Measurements from ENCODE around the gene ODC1. TPM values are rescaled to one million over a fixed set of nuclear protein-coding genes. Genes with fewer than 3 reads are reported as not detected.

Gene ODC1
- total and polyA plus RNA-seq, 2 experiments from 2014 or later, result 23.3 to 70.3 TPM

DNA sequence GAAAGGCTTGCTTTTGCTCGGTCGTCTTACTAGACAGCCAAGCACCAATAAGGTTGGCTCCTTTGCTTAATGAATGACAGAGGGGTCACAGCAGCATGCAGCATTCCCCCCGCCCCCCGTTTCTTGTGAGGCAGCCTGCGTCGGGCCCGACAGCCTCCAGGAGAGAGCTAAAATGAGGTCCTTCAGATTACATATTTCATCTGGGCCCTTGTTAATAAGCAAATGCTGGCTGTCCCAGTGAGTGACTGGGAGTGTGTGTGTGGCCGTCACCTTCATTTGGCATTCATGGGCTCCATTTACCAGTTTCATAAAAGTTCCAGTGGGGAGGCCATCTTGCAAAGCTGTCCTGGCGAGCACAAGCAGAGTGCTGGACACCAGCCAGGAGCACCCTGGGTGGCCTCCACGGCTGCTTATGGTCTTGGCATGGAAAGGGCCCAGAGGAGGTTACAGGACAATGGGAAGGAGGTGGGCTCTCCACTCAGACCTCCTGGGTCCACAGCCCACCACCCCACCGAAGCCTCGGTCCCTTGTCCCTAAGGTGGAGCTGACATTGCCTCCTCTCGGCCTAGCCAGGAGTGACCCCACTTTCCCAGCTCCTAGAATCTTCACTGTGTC is 37.2 kb downstream of the ODC1 start:
- Histone ChIP-seq H3K36me3 (ENCODE audit: insufficient read depth) (no peaks in the 10 kb centered on the region), H3K9me2 (ENCODE audit: insufficient read depth) (no peaks in the 10 kb centered on the region), H3K27me3 (ENCODE audit: insufficient read depth) (no peaks in the 10 kb centered on the region), H3K27ac (ENCODE audit: low read depth) (no peak overlapping the region), H3K4me3 (no peak overlapping the region), H3F3A (replicated peaks; ENCODE audit: low read depth) (no peaks in the 10 kb centered on the region), H3K4me2 (no peak overlapping the region), H2AFZ (no peak overlapping the region), H3K79me2 (replicated peaks; ENCODE audit: insufficient read depth) (no peaks in the 10 kb centered on the region), H3K4me1 (ENCODE audit: insufficient read depth) (no peaks in the 10 kb centered on the region; the same call in 1 of the 2 replicates), H4K20me1 (replicated peaks; ENCODE audit: insufficient read depth) (no peaks in the 10 kb centered on the region)
- Mint-ChIP-seq H3K27ac (no peak overlapping the region), H3K27me3 (ENCODE audit: insufficient read depth, low read depth, poor library complexity) (peaks cover 15% of the 10 kb centered on the region), H3K36me3 (ENCODE audit: low read depth) (no peaks in the 10 kb centered on the region), H3K9me3 (no peaks in the 10 kb centered on the region; the same call in 2 of the 3 replicates), H3K4me3 (no peak overlapping the region), H3K4me1 (peaks cover 11% of the 10 kb centered on the region)
- TF ChIP-seq ZNF114 (CRISPR knock-in tag; IDR thresholded peaks at IDR 0.05) (no peak), EZH2phosphoT487 (IDR thresholded peaks at IDR 0.05; ENCODE audit: unreplicated experiment) (no peak), ZNF331 (CRISPR knock-in tag; IDR thresholded peaks at IDR 0.05; ENCODE audit: low read depth) (no peak), EZH2 (IDR thresholded peaks at IDR 0.05; ENCODE audit: low read depth, unreplicated experiment) (no peak), JUNB (IDR thresholded peaks at IDR 0.05; ENCODE audit: unreplicated experiment) (no peak), CREB1 (CRISPR knock-in tag; IDR thresholded peaks at IDR 0.05; ENCODE audit: low read depth) (no peak), STAT1 (IDR thresholded peaks at IDR 0.05; ENCODE audit: unreplicated experiment) (no peak), POLR2AphosphoS5 (IDR thresholded peaks at IDR 0.05; ENCODE audit: low read depth) (no peak), NANOG (IDR thresholded peaks at IDR 0.05; ENCODE audit: borderline replicate concordance) (no peak), CTCF (conservative IDR thresholded peaks at IDR 0.05; ENCODE audit: low read depth in 2 of 2) (no peak), ZNF462 (CRISPR knock-in tag; IDR thresholded peaks at IDR 0.05) (no peak)
- TF ChIP-seq, protein P1, sequence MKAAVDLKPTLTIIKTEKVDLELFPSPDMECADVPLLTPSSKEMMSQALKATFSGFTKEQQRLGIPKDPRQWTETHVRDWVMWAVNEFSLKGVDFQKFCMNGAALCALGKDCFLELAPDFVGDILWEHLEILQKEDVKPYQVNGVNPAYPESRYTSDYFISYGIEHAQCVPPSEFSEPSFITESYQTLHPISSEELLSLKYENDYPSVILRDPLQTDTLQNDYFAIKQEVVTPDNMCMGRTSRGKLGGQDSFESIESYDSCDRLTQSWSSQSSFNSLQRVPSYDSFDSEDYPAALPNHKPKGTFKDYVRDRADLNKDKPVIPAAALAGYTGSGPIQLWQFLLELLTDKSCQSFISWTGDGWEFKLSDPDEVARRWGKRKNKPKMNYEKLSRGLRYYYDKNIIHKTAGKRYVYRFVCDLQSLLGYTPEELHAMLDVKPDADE (IDR thresholded peaks at IDR 0.05), result no peak
- TF ChIP-seq, protein P2, sequence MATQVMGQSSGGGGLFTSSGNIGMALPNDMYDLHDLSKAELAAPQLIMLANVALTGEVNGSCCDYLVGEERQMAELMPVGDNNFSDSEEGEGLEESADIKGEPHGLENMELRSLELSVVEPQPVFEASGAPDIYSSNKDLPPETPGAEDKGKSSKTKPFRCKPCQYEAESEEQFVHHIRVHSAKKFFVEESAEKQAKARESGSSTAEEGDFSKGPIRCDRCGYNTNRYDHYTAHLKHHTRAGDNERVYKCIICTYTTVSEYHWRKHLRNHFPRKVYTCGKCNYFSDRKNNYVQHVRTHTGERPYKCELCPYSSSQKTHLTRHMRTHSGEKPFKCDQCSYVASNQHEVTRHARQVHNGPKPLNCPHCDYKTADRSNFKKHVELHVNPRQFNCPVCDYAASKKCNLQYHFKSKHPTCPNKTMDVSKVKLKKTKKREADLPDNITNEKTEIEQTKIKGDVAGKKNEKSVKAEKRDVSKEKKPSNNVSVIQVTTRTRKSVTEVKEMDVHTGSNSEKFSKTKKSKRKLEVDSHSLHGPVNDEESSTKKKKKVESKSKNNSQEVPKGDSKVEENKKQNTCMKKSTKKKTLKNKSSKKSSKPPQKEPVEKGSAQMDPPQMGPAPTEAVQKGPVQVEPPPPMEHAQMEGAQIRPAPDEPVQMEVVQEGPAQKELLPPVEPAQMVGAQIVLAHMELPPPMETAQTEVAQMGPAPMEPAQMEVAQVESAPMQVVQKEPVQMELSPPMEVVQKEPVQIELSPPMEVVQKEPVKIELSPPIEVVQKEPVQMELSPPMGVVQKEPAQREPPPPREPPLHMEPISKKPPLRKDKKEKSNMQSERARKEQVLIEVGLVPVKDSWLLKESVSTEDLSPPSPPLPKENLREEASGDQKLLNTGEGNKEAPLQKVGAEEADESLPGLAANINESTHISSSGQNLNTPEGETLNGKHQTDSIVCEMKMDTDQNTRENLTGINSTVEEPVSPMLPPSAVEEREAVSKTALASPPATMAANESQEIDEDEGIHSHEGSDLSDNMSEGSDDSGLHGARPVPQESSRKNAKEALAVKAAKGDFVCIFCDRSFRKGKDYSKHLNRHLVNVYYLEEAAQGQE (IDR thresholded peaks at IDR 0.05; ENCODE audit: unreplicated experiment), result no peak
- no peak for DNase-seq (ENCODE audit: low spot score)
- no peak for ATAC-seq
